ENCODE measurements around the gene EGFR.

Gene EGFR

GRCh38 chr7:55036950-55037736 is 18.3 kb downstream of the EGFR start:
- no peak for DNase-seq (ENCODE audit: low spot score)

GRCh38 chr7:55043691-55044370 is 25.0 kb downstream of the EGFR start:
- DNase-seq (ENCODE audit: low spot score): no peak

- DNase-seq (ENCODE audit: low spot score): no peak
Observed at GRCh38 chr7:55044371-55044717, 25.5 kb downstream of the EGFR start.

- no peak for DNase-seq (ENCODE audit: low spot score)
Observed at GRCh38 chr7:55044791-55045190, 26.0 kb downstream of the EGFR start.

GRCh38 chr7:55046582-55047342 is 27.9 kb downstream of the EGFR start:
- no peak for DNase-seq (ENCODE audit: low spot score)

GRCh38 chr7:55048221-55048859 is 29.5 kb downstream of the EGFR start:
- no peak for DNase-seq (ENCODE audit: low spot score)

GRCh38 chr7:55050281-55050680 is 31.5 kb downstream of the EGFR start:
- no peak for DNase-seq (ENCODE audit: low spot score)

- DNase-seq (ENCODE audit: low spot score): no peak
Observed at GRCh38 chr7:55052081-55052480, 33.3 kb downstream of the EGFR start.

- no peak for DNase-seq (ENCODE audit: low spot score)
Observed at GRCh38 chr7:55052741-55053427, 34.1 kb downstream of the EGFR start.

GRCh38 chr7:55053651-55054571 is 35.1 kb downstream of the EGFR start:
- no peak for DNase-seq (ENCODE audit: low spot score)

- DNase-seq (ENCODE audit: low spot score): no peak
Observed at GRCh38 chr7:55054758-55055157, 35.9 kb downstream of the EGFR start.

- DNase-seq (ENCODE audit: low spot score): no peak
Observed at GRCh38 chr7:55055479-55055878, 36.7 kb downstream of the EGFR start.

GRCh38 chr7:55056068-55056467 is 37.3 kb downstream of the EGFR start:
- DNase-seq (ENCODE audit: low spot score): no peak

- DNase-seq (ENCODE audit: low spot score): no peak
Observed at GRCh38 chr7:55056577-55057480, 38.0 kb downstream of the EGFR start.

- no peak for DNase-seq (ENCODE audit: low spot score)
Observed at GRCh38 chr7:55058314-55058713, 39.5 kb downstream of the EGFR start.

- no peak for DNase-seq (ENCODE audit: low spot score)
Observed at GRCh38 chr7:55059021-55059420, 40.2 kb downstream of the EGFR start.

GRCh38 chr7:55060085-55060484 is 41.3 kb downstream of the EGFR start:
- DNase-seq (ENCODE audit: low spot score): no peak

GRCh38 chr7:55060636-55061022 is 41.8 kb downstream of the EGFR start:
- no peak for DNase-seq (ENCODE audit: low spot score)

GRCh38 chr7:55061726-55062499 is 43.1 kb downstream of the EGFR start:
- no peak for DNase-seq (ENCODE audit: low spot score)
